Measurements from ENCODE around the gene DNAJC25. TPM values are rescaled to one million over a fixed set of nuclear protein-coding genes. Genes with fewer than 3 reads are reported as not detected.

The DNAJC25 gene
- polyA plus RNA-seq, 2 of the 4 experiments (the other 2 are of a cell fraction): 8.6 to 12.1 TPM

DNA sequence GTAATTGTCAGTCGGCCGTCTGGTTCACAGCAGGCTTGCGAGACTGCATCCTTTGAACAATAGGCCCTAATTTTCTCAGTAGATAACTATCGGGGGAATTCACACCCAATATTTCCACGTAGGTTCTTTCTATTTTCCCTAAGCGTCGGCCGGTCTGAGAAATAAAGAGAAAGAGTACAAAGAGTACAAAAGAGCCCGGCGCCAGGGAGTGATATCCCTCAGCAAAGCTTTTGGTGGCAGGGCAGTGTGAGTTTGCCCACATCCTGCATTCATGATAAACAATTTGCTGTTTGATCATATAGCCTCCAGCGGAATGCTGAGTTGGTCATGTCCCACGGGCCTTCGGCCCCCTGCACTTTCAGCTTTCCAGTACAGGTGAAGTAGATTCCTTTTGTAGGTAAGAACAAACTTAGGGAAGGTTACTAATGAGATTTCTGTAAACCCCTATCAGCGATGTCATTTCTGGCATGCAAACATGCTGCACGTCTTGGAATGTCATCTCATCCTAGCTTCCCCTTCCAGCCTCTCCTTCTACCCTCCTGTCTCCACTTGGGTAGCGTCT, 27.0 kb upstream of the DNAJC25 start:
- H3K9me3 ChIP-seq: no peaks in the 10 kb centered on the region
- TF ChIP-seq EHMT2 (IDR thresholded peaks at IDR 0.05; ENCODE audit: low read depth) (no peak), EP300 (IDR thresholded peaks at IDR 0.05) (no peak), CBX2 (IDR thresholded peaks at IDR 0.05; ENCODE audit: borderline replicate concordance, low read depth) (no peak), FOSL2 (IDR thresholded peaks at IDR 0.05) (no peak), FOSL2 (CRISPR knock-in tag; IDR thresholded peaks at IDR 0.05) (no peak), RCOR1 (IDR thresholded peaks at IDR 0.05; ENCODE audit: low read depth, low read length) (no peak), HOXB5 (CRISPR knock-in tag; IDR thresholded peaks at IDR 0.05) (no peak), ZC3H11A (IDR thresholded peaks at IDR 0.05) (no peak), POLR2AphosphoS2 (conservative IDR thresholded peaks at IDR 0.05; ENCODE audit: low read length) (no peak), TP53 (CRISPR knock-in tag; IDR thresholded peaks at IDR 0.05) (no peak), ZFP36 (IDR thresholded peaks at IDR 0.05; ENCODE audit: borderline replicate concordance, partially characterized antibody) (no peak), PHF8 (IDR thresholded peaks at IDR 0.05; ENCODE audit: borderline replicate concordance, low read depth) (no peak)
- TF ChIP-seq, protein P1, sequence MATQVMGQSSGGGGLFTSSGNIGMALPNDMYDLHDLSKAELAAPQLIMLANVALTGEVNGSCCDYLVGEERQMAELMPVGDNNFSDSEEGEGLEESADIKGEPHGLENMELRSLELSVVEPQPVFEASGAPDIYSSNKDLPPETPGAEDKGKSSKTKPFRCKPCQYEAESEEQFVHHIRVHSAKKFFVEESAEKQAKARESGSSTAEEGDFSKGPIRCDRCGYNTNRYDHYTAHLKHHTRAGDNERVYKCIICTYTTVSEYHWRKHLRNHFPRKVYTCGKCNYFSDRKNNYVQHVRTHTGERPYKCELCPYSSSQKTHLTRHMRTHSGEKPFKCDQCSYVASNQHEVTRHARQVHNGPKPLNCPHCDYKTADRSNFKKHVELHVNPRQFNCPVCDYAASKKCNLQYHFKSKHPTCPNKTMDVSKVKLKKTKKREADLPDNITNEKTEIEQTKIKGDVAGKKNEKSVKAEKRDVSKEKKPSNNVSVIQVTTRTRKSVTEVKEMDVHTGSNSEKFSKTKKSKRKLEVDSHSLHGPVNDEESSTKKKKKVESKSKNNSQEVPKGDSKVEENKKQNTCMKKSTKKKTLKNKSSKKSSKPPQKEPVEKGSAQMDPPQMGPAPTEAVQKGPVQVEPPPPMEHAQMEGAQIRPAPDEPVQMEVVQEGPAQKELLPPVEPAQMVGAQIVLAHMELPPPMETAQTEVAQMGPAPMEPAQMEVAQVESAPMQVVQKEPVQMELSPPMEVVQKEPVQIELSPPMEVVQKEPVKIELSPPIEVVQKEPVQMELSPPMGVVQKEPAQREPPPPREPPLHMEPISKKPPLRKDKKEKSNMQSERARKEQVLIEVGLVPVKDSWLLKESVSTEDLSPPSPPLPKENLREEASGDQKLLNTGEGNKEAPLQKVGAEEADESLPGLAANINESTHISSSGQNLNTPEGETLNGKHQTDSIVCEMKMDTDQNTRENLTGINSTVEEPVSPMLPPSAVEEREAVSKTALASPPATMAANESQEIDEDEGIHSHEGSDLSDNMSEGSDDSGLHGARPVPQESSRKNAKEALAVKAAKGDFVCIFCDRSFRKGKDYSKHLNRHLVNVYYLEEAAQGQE (IDR thresholded peaks at IDR 0.05): no peak
- CTCF ChIA-PET: interaction anchor here (0.7 kb wide), 1 partner anchor 88 kb away, joined by 3 read pairs; no protein-coding TSS in a partner anchor
- FAIRE-seq (no peak), ATAC-seq (no peak), DNase-seq (ENCODE audit: low read depth in 1 of 2, low spot score in 1 of 2) (no peak)
- POLR2A ChIA-PET: no interaction called here
- H3K4me1 ChIP-seq: peaks cover 61% of the 10 kb centered on the region
- H3K4me2 ChIP-seq: 0 out of 3 replicates have a peak overlapping the region, but pooled peaks have one; percentile 61
- H3K4me3 ChIP-seq: no peak overlapping the region
- WGBS (ENCODE audit: missing lambda C conversion rate): 94% methylated on average over 16 of the region's 16 CpGs
- peak overlapping the region; percentile 92 to 94 for H3K27ac ChIP-seq

DNA sequence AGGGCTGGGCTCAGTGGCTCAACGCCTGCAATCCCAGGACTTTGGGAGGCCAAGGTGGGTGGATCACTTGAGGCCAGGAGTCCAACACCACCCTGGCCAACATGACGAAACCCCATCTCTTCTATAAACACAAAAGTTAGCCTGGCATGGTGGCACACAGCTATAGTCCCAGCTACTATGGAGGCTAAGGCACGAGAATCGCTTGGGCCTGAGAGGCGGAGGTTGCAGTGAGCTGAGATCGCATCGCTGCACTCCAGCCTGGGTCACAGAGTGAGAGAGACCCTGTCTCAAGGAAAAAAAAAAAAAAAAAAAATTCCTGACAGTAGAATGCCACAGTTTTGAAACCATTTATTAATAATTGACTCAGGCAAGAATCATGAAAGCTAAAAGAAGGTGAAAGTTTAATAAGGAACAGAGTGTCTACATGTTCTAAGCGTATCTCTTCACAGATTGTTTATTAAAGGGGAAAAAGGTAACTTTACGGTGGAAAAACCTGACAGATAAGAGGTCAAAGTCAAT, 26.0 kb upstream of the DNAJC25 start:
- WGBS (ENCODE audit: missing lambda C conversion rate): 37% methylated on average over 9 of the region's 9 CpGs
- Histone ChIP-seq H3K4me1 (peaks cover 57% of the 10 kb centered on the region), H3K4me2 (peak overlapping the region; percentile 61), H3K4me3 (no peak overlapping the region), H3K9me3 (no peaks in the 10 kb centered on the region), H3K27ac (peak overlapping the region; percentile 92 to 94)
- ChIA-PET POLR2A (interaction anchor here (0.7 kb wide), 1 partner anchor 38 kb away, joined by 5 read pairs; no protein-coding TSS in a partner anchor), CTCF (interaction anchor here (1.1 to 1.6 kb wide), 3 partner anchors 11 to 26 kb away, joined by 3 to 8 read pairs (median 3); partner anchors contain the start of gene DNAJC25)
- FAIRE-seq: no peak
- peak in 1 of 2 experiments; percentile 25; a peak in 3 of 6 replicates for ATAC-seq
- peak in 1 of 2 experiments; percentile 51 for DNase-seq (ENCODE audit: low read depth in 1 of 2, low spot score in 1 of 2)
- TF ChIP-seq GATA3 (IDR thresholded peaks at IDR 0.05; ENCODE audit: borderline replicate concordance) (no peak), KDM5A (IDR thresholded peaks at IDR 0.05) (no peak), ZSCAN20 (CRISPR knock-in tag; IDR thresholded peaks at IDR 0.05) (no peak), NPAS2 (CRISPR knock-in tag; IDR thresholded peaks at IDR 0.05; ENCODE audit: borderline replicate concordance) (no peak), RNF2 (IDR thresholded peaks at IDR 0.05; ENCODE audit: borderline replicate concordance, low read depth) (no peak), KDM1A (IDR thresholded peaks at IDR 0.05; ENCODE audit: low read depth) (no peak), ZNF302 (CRISPR knock-in tag; IDR thresholded peaks at IDR 0.05) (no peak), CBX2 (IDR thresholded peaks at IDR 0.05; ENCODE audit: borderline replicate concordance, low read depth) (no peak), SMC3 (IDR thresholded peaks at IDR 0.05) (no peak), POLR2AphosphoS2 (conservative IDR thresholded peaks at IDR 0.05; ENCODE audit: low read length) (no peak), MAZ (IDR thresholded peaks at IDR 0.05; ENCODE audit: borderline replicate concordance, low read depth, low read length) (no peak)
- TF ChIP-seq, protein P2, sequence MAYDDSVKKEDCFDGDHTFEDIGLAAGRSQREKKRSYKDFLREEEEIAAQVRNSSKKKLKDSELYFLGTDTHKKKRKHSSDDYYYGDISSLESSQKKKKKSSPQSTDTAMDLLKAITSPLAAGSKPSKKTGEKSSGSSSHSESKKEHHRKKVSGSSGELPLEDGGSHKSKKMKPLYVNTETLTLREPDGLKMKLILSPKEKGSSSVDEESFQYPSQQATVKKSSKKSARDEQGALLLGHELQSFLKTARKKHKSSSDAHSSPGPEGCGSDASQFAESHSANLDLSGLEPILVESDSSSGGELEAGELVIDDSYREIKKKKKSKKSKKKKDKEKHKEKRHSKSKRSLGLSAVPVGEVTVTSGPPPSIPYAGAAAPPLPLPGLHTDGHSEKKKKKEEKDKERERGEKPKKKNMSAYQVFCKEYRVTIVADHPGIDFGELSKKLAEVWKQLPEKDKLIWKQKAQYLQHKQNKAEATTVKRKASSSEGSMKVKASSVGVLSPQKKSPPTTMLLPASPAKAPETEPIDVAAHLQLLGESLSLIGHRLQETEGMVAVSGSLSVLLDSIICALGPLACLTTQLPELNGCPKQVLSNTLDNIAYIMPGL (CRISPR knock-in tag; IDR thresholded peaks at IDR 0.05; ENCODE audit: borderline replicate concordance): no peak
- TF ChIP-seq, protein P1 (IDR thresholded peaks at IDR 0.05): no peak
- TF ChIP-seq, protein P3, sequence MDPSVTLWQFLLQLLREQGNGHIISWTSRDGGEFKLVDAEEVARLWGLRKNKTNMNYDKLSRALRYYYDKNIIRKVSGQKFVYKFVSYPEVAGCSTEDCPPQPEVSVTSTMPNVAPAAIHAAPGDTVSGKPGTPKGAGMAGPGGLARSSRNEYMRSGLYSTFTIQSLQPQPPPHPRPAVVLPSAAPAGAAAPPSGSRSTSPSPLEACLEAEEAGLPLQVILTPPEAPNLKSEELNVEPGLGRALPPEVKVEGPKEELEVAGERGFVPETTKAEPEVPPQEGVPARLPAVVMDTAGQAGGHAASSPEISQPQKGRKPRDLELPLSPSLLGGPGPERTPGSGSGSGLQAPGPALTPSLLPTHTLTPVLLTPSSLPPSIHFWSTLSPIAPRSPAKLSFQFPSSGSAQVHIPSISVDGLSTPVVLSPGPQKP (IDR thresholded peaks at IDR 0.05; ENCODE audit: low read depth, low read length): no peak
